Stomach (tissue), 4 donors: ENCODE measurements around the gene LILRB4.

Source experiments
- CTCF ChIP-seq, 7 experiments: fragments of 450-650 bp in 4 of 7; fragments of 200-600 bp in 3 of 7; sonication (generic) in 3 of 7; IDR thresholded peaks; one replicate each; pipeline ENCODE4 v1.5.1; 2016 to 2019; ENCODE audit warnings: antibody characterized with exemption in 7 of 7, control low read depth in 2 of 7, mild to moderate bottlenecking in 1 of 7
- EP300 ChIP-seq: sonication (generic); formaldehyde crosslinking; IDR thresholded peaks from one replicate; pipeline ENCODE4 v1.6.1; 2017; ENCODE audit warnings: antibody characterized with exemption
- POLR2AphosphoS5 ChIP-seq, 3 donors: sonication (generic); formaldehyde crosslinking; IDR thresholded peaks; one replicate each; pipeline ENCODE4 v1.6.1; 2016; ENCODE audit warnings: antibody characterized with exemption in 3 of 3

- TF ChIP-seq EP300 (no peak), CTCF (IDR thresholded peaks at IDR 0.05) (no peak), POLR2AphosphoS5 (IDR thresholded peaks at IDR 0.05) (no peak)
Measured at GRCh38 chr19:54646331-54646841, 16.4 kb upstream of the LILRB4 start.
